Panc1 (cell line): Measurements from ENCODE around the gene NOS1. TPM values are rescaled to one million over a fixed set of nuclear protein-coding genes. Genes with fewer than 3 reads are reported as not detected.

Source experiments
- ATAC-seq: fragments of 200-7000 bp; cut with Tn5 transposase; 2 replicates; pipeline ENCODE4 v1.9.1; 2020; ENCODE audit warnings: mild to moderate bottlenecking, moderate library complexity
- BruUV-seq: library from RNA; stranded (reverse); fragments of 400-500 nt; replicated peaks from 2 replicates; lab custom pipeline; 2021; lab: Mats Ljungman, UMichigan
- CTCF ChIA-PET: fragments of 300-600 bp; sonication (Branson Sonifier 250); formaldehyde crosslinking; loops from one replicate; lab custom pipeline; 2022; ENCODE audit warnings: antibody characterized with exemption; lab: Charles Lee
- POLR2A ChIA-PET: fragments of 300-600 bp; sonication (Branson Sonifier 250); formaldehyde crosslinking; loops from one replicate; lab custom pipeline; 2022; ENCODE audit warnings: antibody characterized with exemption; lab: Charles Lee
- DNase-seq: peaks from one replicate; pipeline ENCODE4 v3.0.0-alpha.2; 2010; ENCODE audit warnings: low read depth, low spot score
- H3K27ac ChIP-seq: 2 replicates; pipeline ENCODE4 v1.5.1; 2011; ENCODE audit warnings: mild to moderate bottlenecking, low read length, inconsistent platforms
- H3K27me3 ChIP-seq: fragments of 200-500 bp; sonication (Bioruptor generic); 2 replicates; pipeline ENCODE4 v1.6.0; 2014; ENCODE audit warnings: low read length, inconsistent platforms; ENCODE audit not compliant: control insufficient read depth, insufficient read depth
- H3K36me3 ChIP-seq: fragments of 200-500 bp; sonication (Bioruptor generic); 2 replicates; pipeline ENCODE4 v1.5.1; 2014; ENCODE audit warnings: inconsistent platforms, mild to moderate bottlenecking, low read length, moderate library complexity; ENCODE audit not compliant: control insufficient read depth, insufficient read depth
- H3K4me1 ChIP-seq: 2 replicates; pipeline ENCODE4 v1.5.1; 2011; ENCODE audit warnings: inconsistent platforms, mild to moderate bottlenecking, low read length, moderate library complexity; ENCODE audit not compliant: control insufficient read depth, insufficient read depth
- H3K4me3 ChIP-seq, 2 experiments: 2 replicates each; pipeline ENCODE4 v1.5.1; 2011 to 2012; ENCODE audit warnings: low read depth in 2 of 2, low read length in 2 of 2, mild to moderate bottlenecking in 2 of 2, inconsistent platforms in 1 of 2, moderate library complexity in 1 of 2
- H3K9me3 ChIP-seq: fragments of 200-500 bp; sonication (Bioruptor generic); 2 replicates; pipeline ENCODE4 v1.5.1; 2014; ENCODE audit warnings: low read depth, mild to moderate bottlenecking, inconsistent platforms, low read length, moderate library complexity; ENCODE audit not compliant: control insufficient read depth, insufficient read depth
- POLR2AphosphoS5 ChIP-seq: IDR thresholded peaks from 2 replicates; pipeline ENCODE4 v1.6.1; 2012; ENCODE audit warnings: mild to moderate bottlenecking, low read depth, low read length, moderate library complexity
- REST ChIP-seq, 2 experiments: IDR thresholded peaks; 2 replicates each; pipeline ENCODE4 v1.6.1; 2011 to 2012; ENCODE audit warnings: low read depth in 2 of 2, control low read depth in 1 of 2, low read length in 1 of 2, mild to moderate bottlenecking in 1 of 2, moderate library complexity in 1 of 2; ENCODE audit not compliant: insufficient read depth in 1 of 2
- SIN3A ChIP-seq: IDR thresholded peaks from 2 replicates; pipeline ENCODE4 v1.6.1; 2012; ENCODE audit warnings: low read depth, mild to moderate bottlenecking, low read length, moderate library complexity, borderline replicate concordance; ENCODE audit not compliant: insufficient read depth
- TCF7L2 ChIP-seq: IDR thresholded peaks from 2 replicates; pipeline ENCODE4 v1.6.1; 2011; ENCODE audit warnings: mild to moderate bottlenecking, low read depth, low read length, inconsistent platforms
- in situ Hi-C: cut with HindIII; loops from 2 replicates; pipeline ENCODE4 v1.10.0; 2016; ENCODE audit warnings: low sequenced_read_pairs, low pct_unique_long_range_greater_than_20kb
- intact Hi-C: fragments of 100-400 bp; cut with micrococcal nuclease; formaldehyde crosslinking; loops from one replicate; pipeline ENCODE4 v1.10.0; 2022; ENCODE audit not compliant: unreplicated experiment
- total RNA-seq: library from RNA; stranded (reverse); gene quantifications from one replicate; pipeline ENCODE4 v1.2.1, GENCODE V29; 2021; ENCODE audit not compliant: unreplicated experiment
- TF ChIP-seq, protein P1 (sequence below): fragments of 450-650 bp; IDR thresholded peaks from 2 replicates; pipeline ENCODE4 v1.5.1; 2017; ENCODE audit warnings: mild to moderate bottlenecking

The NOS1 gene
- total RNA-seq, 1 experiment from 2014 or later: 0.03 TPM

- Histone ChIP-seq H3K4me1 (no peaks in the 10 kb centered on the region), H3K9me3 (no peaks in the 10 kb centered on the region), H3K27ac (no peak overlapping the region), H3K36me3 (no peaks in the 10 kb centered on the region), H3K27me3 (peaks cover 5% of the 10 kb centered on the region), H3K4me3 (no peak overlapping the region)
- no peak for ATAC-seq
- DNase-seq: no peak
- in situ Hi-C loops: no loop called here
- intact Hi-C loops: no loop called here
- no peak for TF ChIP-seq REST (IDR thresholded peaks at IDR 0.05; ENCODE audit: insufficient read depth in 1 of 2, low read depth in 2 of 2, low read length in 1 of 2)
- no peak for TF ChIP-seq TCF7L2
- TF ChIP-seq POLR2AphosphoS5: no peak
- TF ChIP-seq, protein P1, sequence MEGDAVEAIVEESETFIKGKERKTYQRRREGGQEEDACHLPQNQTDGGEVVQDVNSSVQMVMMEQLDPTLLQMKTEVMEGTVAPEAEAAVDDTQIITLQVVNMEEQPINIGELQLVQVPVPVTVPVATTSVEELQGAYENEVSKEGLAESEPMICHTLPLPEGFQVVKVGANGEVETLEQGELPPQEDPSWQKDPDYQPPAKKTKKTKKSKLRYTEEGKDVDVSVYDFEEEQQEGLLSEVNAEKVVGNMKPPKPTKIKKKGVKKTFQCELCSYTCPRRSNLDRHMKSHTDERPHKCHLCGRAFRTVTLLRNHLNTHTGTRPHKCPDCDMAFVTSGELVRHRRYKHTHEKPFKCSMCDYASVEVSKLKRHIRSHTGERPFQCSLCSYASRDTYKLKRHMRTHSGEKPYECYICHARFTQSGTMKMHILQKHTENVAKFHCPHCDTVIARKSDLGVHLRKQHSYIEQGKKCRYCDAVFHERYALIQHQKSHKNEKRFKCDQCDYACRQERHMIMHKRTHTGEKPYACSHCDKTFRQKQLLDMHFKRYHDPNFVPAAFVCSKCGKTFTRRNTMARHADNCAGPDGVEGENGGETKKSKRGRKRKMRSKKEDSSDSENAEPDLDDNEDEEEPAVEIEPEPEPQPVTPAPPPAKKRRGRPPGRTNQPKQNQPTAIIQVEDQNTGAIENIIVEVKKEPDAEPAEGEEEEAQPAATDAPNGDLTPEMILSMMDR: no peak
- ChIA-PET CTCF (no interaction called here), POLR2A (no interaction called here)
- BruUV-seq: no TSS peak
Observed at GRCh38 chr12:117334051-117334450, 27.4 kb downstream of the NOS1 start.

GRCh38 chr12:117333331-117333881, 28.0 kb downstream of the NOS1 start:
- in situ Hi-C loops: no loop called here
- Histone ChIP-seq H3K27me3 (peaks cover 5% of the 10 kb centered on the region), H3K4me3 (no peak overlapping the region), H3K9me3 (no peaks in the 10 kb centered on the region), H3K27ac (no peak overlapping the region), H3K36me3 (no peaks in the 10 kb centered on the region), H3K4me1 (no peaks in the 10 kb centered on the region)
- no TSS peak for BruUV-seq
- DNase-seq (no peak), ATAC-seq (no peak; the same call in 1 of the 2 replicates)
- intact Hi-C loops: no loop called here
- TF ChIP-seq POLR2AphosphoS5 (no peak), TCF7L2 (no peak), SIN3A (no peak), REST (IDR thresholded peaks at IDR 0.05; ENCODE audit: insufficient read depth in 1 of 2, low read depth in 2 of 2, low read length in 1 of 2) (no peak)
- TF ChIP-seq, protein P1: no peak
- ChIA-PET POLR2A (no interaction called here), CTCF (interaction anchor here (0.7 kb wide), 1 partner anchor 496 kb away, joined by 3 read pairs; no protein-coding TSS in a partner anchor)
